Measurements from ENCODE around the gene ZKSCAN7.

The ZKSCAN7 gene

DNA sequence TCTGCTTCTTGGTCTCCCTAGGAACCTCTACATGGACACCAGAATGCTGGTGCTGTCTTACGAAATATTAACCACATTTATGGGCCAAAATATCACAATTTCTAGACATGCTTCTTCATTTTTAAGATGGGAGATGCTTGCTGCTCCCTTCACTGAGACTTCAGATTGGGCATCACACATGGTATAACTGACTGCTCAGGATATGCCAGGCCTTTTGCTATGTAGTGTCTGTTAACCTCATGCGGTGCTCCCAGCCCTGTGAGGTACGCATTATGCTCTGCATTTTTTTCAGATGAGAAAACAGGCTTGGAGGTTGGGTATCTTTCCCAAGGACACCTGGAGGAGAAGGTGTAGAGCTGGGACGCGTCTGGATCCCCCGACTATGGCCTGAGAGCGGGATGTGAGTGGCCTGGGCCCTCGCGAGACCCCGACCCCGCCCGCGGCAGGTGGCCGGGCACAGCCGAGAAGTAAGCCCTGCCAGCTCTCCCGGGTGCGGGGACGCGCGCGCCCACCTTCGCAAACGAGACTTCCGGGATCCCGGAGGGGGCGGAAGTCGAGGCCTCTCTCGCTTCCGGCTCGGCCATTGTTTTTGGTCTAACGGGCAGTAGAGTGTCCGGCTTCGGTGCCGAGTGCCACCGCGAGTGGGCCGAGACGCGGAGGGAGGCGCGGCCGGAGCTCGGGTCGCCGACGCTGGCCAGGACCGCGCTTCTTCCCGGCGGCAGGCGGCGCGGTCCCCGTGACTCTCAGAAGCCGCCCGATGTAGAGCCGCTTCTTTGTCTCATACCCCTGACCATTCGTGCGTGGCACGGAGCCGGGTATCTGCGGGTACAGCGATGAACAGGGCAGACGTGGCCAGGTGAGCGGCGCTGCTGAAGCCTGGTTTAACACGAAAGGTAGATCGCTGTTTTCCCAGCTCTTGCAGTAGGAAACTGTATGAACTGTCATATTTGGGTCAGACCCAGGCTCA is at the start of gene ZKSCAN7:
Gene ZKSCAN7 (plus strand): TSS at position 568 of the 967 bp plus-strand sequence. CDS start 1,855 bp downstream, outside the sequence.
- intact Hi-C loops (cut with micrococcal nuclease) = loop anchor here (2.0 kb wide), 1 partner anchor 78 kb away; the partner anchor contains the start of gene ZNF445
- Mint-ChIP-seq H3K4me3 (peak within 1 kb of the TSS; percentile 86), H3K9me3 (peaks cover 41% of the 10 kb centered on the region), H3K4me1 (ENCODE audit: low read depth) (peaks cover 12% of the 10 kb centered on the region), H3K27me3 (peaks cover 18% of the 10 kb centered on the region), H3K27ac (peak within 1 kb of the TSS; percentile 81), H3K36me3 (ENCODE audit: low read depth) (peaks cover 32% of the 10 kb centered on the region)

DNA sequence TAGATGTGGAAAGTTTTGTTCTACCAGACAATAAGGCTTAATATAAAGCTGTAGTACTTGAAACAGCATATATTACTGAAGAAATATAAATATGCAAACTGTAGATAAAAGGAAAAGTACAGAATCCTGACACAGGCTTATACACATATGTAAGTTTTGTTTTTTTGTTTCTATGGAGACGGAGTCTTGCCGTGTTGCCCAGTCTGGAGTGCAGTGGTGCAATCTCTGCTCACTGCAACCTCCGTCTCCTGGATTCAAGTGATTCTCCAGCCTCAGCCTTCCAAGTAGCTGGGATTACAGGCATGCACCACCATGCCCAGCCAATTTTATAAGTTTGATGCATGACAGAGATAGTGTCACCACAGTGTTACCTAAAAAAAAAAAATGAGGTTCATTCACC is 48.4 kb upstream of the ZKSCAN7 start:
- Mint-ChIP-seq H3K27ac (no peak overlapping the region), H3K4me3 (no peak overlapping the region), H3K4me1 (ENCODE audit: low read depth) (peaks cover 26% of the 10 kb centered on the region), H3K36me3 (ENCODE audit: low read depth) (peaks cover 53% of the 10 kb centered on the region), H3K9me3 (peaks cover 47% of the 10 kb centered on the region), H3K27me3 (no peaks in the 10 kb centered on the region)
- intact Hi-C loops (cut with micrococcal nuclease) = no loop called here

DNA sequence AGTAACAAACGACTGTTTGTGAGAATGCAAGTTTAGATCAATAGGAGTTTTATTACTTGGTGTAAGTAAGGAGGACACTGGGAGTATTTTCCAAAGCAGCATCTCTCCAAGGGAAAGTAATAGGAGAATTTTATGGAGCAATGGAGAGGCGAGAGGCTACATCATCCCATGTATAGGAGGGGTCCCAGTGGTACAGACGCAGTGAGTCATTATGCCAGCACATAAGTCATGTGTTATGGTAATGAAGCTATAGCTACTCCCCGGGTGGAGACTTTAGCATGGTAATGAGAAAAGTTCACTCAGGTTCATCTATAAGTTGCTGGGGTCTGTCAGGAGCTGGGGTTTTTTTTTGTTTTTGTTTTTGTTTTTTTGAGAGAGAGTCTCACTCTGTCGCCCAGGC is 48.0 kb upstream of the ZKSCAN7 start:
- no peak overlapping the region for H3K4me3 Mint-ChIP-seq
- H3K27ac Mint-ChIP-seq = no peak overlapping the region
- H3K9me3 Mint-ChIP-seq = peaks cover 43% of the 10 kb centered on the region
- H3K36me3 Mint-ChIP-seq (ENCODE audit: low read depth) = peaks cover 49% of the 10 kb centered on the region
- intact Hi-C loops (cut with micrococcal nuclease) = no loop called here
- peaks cover 30% of the 10 kb centered on the region for H3K4me1 Mint-ChIP-seq (ENCODE audit: low read depth)
- H3K27me3 Mint-ChIP-seq = peaks cover 2% of the 10 kb centered on the region

- intact Hi-C loops (cut with micrococcal nuclease) = no loop called here
- H3K4me1 Mint-ChIP-seq (ENCODE audit: low read depth) = peaks cover 26% of the 10 kb centered on the region
- H3K9me3 Mint-ChIP-seq = peaks cover 23% of the 10 kb centered on the region
- peak overlapping the region; percentile 97 for H3K27ac Mint-ChIP-seq
- peaks cover 30% of the 10 kb centered on the region for H3K36me3 Mint-ChIP-seq (ENCODE audit: low read depth)
- peak overlapping the region; percentile 91 for H3K4me3 Mint-ChIP-seq
- H3K27me3 Mint-ChIP-seq = peaks cover 3% of the 10 kb centered on the region
These were observed 45.5 kb upstream of the ZKSCAN7 start for GRCh38 chr3:44509393-44509921.

- peaks cover 3% of the 10 kb centered on the region for H3K27me3 Mint-ChIP-seq
- peak overlapping the region; percentile 91 for H3K4me3 Mint-ChIP-seq
- peaks cover 26% of the 10 kb centered on the region for H3K4me1 Mint-ChIP-seq (ENCODE audit: low read depth)
- intact Hi-C loops (cut with micrococcal nuclease) = loop anchor here (1.0 to 5.0 kb wide), 3 partner anchors 33 to 188 kb away; partner anchors contain the start of genes TCAIM and ZNF445
- H3K27ac Mint-ChIP-seq = peak overlapping the region; percentile 97
- peaks cover 22% of the 10 kb centered on the region for H3K9me3 Mint-ChIP-seq
- peaks cover 28% of the 10 kb centered on the region for H3K36me3 Mint-ChIP-seq (ENCODE audit: low read depth)
These were observed 45.0 kb upstream of the ZKSCAN7 start for GRCh38 chr3:44510000-44510368.

GRCh38 chr3:44511238-44511566 is 43.8 kb upstream of the ZKSCAN7 start:
- Mint-ChIP-seq H3K4me3 (peak overlapping the region; percentile 91), H3K27me3 (peaks cover 3% of the 10 kb centered on the region), H3K4me1 (ENCODE audit: low read depth) (peaks cover 26% of the 10 kb centered on the region), H3K36me3 (ENCODE audit: low read depth) (peaks cover 16% of the 10 kb centered on the region), H3K27ac (peak overlapping the region; percentile 97), H3K9me3 (peaks cover 10% of the 10 kb centered on the region)
- intact Hi-C loops (cut with micrococcal nuclease) = loop anchor here (5.0 kb wide), 2 partner anchors 174 to 189 kb away; partner anchors contain the start of gene TCAIM

GRCh38 chr3:44513513-44513912 is 41.5 kb upstream of the ZKSCAN7 start:
- intact Hi-C loops (cut with micrococcal nuclease) = loop anchor here (5.0 kb wide), 2 partner anchors 176 to 191 kb away; partner anchors contain the start of gene TCAIM
- Mint-ChIP-seq H3K4me3 (no peak overlapping the region), H3K4me1 (ENCODE audit: low read depth) (peaks cover 24% of the 10 kb centered on the region), H3K36me3 (ENCODE audit: low read depth) (peaks cover 6% of the 10 kb centered on the region), H3K9me3 (no peaks in the 10 kb centered on the region), H3K27ac (no peak overlapping the region), H3K27me3 (peaks cover 3% of the 10 kb centered on the region)

- H3K4me1 Mint-ChIP-seq (ENCODE audit: low read depth) = peaks cover 17% of the 10 kb centered on the region
- H3K36me3 Mint-ChIP-seq (ENCODE audit: low read depth) = no peaks in the 10 kb centered on the region
- H3K27me3 Mint-ChIP-seq = peaks cover 4% of the 10 kb centered on the region
- H3K4me3 Mint-ChIP-seq = no peak overlapping the region
- no peak overlapping the region for H3K27ac Mint-ChIP-seq
- H3K9me3 Mint-ChIP-seq = no peaks in the 10 kb centered on the region
- intact Hi-C loops (cut with micrococcal nuclease) = no loop called here
These were observed 38.8 kb upstream of the ZKSCAN7 start for GRCh38 chr3:44516230-44516629.

GRCh38 chr3:44518782-44519156 is 36.2 kb upstream of the ZKSCAN7 start:
- Mint-ChIP-seq H3K4me1 (ENCODE audit: low read depth) (peaks cover 8% of the 10 kb centered on the region), H3K4me3 (no peak overlapping the region), H3K36me3 (ENCODE audit: low read depth) (no peaks in the 10 kb centered on the region), H3K27ac (no peak overlapping the region), H3K27me3 (peaks cover 5% of the 10 kb centered on the region), H3K9me3 (no peaks in the 10 kb centered on the region)
- intact Hi-C loops (cut with micrococcal nuclease) = no loop called here

GRCh38 chr3:44521721-44522120 is 33.3 kb upstream of the ZKSCAN7 start:
- H3K27ac Mint-ChIP-seq = no peak overlapping the region
- intact Hi-C loops (cut with micrococcal nuclease) = no loop called here
- peaks cover 8% of the 10 kb centered on the region for H3K4me1 Mint-ChIP-seq (ENCODE audit: low read depth)
- H3K27me3 Mint-ChIP-seq = peaks cover 5% of the 10 kb centered on the region
- H3K4me3 Mint-ChIP-seq = no peak overlapping the region
- no peaks in the 10 kb centered on the region for H3K36me3 Mint-ChIP-seq (ENCODE audit: low read depth)
- H3K9me3 Mint-ChIP-seq = no peaks in the 10 kb centered on the region

- Mint-ChIP-seq H3K4me1 (ENCODE audit: low read depth) (peaks cover 8% of the 10 kb centered on the region), H3K27me3 (peaks cover 5% of the 10 kb centered on the region), H3K36me3 (ENCODE audit: low read depth) (no peaks in the 10 kb centered on the region), H3K9me3 (no peaks in the 10 kb centered on the region), H3K4me3 (no peak overlapping the region), H3K27ac (no peak overlapping the region)
- intact Hi-C loops (cut with micrococcal nuclease) = no loop called here
These were observed 32.5 kb upstream of the ZKSCAN7 start for GRCh38 chr3:44522494-44522933.

DNA sequence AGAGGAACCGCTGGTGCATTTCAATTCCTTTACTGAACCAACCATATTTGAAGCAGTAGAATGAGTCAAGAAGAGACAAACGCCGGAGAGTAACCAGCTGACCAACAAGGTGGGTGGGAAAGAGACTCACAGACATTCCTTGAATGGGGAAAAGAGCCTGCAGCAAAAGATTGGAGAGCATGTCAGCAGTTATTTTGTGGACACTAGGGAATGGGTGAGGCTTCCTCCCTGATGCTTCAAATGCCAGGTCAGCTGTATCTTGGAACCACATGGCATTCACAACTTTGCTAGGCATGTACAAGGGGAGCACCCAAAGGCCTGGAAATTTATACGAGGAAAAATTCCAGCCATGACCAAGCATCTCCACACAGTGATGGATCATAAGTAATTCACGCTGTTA is 29.9 kb upstream of the ZKSCAN7 start:
- H3K4me3 Mint-ChIP-seq = no peak overlapping the region
- H3K4me1 Mint-ChIP-seq (ENCODE audit: low read depth) = no peaks in the 10 kb centered on the region
- no peaks in the 10 kb centered on the region for H3K9me3 Mint-ChIP-seq
- no peak overlapping the region for H3K27ac Mint-ChIP-seq
- no peaks in the 10 kb centered on the region for H3K36me3 Mint-ChIP-seq (ENCODE audit: low read depth)
- intact Hi-C loops (cut with micrococcal nuclease) = no loop called here
- peaks cover 6% of the 10 kb centered on the region for H3K27me3 Mint-ChIP-seq

GRCh38 chr3:44529927-44530326 is 25.1 kb upstream of the ZKSCAN7 start:
- Mint-ChIP-seq H3K27ac (no peak overlapping the region), H3K27me3 (peaks cover 4% of the 10 kb centered on the region), H3K4me1 (ENCODE audit: low read depth) (no peaks in the 10 kb centered on the region), H3K9me3 (no peaks in the 10 kb centered on the region), H3K36me3 (ENCODE audit: low read depth) (no peaks in the 10 kb centered on the region), H3K4me3 (no peak overlapping the region)
- intact Hi-C loops (cut with micrococcal nuclease) = loop anchor here (5.0 kb wide), 1 partner anchor 452 kb away; no protein-coding TSS in a partner anchor

DNA sequence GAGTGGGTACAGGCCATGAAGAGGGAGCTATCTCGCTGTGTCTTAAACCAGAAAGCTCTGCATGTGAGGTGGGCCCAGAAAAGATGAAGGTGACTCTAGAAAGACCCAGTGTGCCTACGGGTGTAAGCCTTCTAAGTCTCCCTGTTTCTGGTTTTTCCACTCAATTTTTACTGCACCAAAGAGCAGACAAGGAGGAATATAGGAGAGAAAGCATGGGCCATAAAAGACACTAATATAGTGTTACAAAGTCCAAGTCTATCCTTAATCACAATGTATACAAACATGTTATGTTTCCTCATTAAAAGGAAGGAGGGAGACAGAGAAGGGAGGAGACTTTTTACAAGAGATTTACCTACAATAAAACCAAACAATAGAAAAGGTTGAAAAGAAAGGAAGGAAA is 24.1 kb upstream of the ZKSCAN7 start:
- Mint-ChIP-seq H3K27me3 (peaks cover 4% of the 10 kb centered on the region), H3K36me3 (ENCODE audit: low read depth) (no peaks in the 10 kb centered on the region), H3K9me3 (no peaks in the 10 kb centered on the region), H3K4me3 (no peak overlapping the region), H3K4me1 (ENCODE audit: low read depth) (no peaks in the 10 kb centered on the region), H3K27ac (no peak overlapping the region)
- intact Hi-C loops (cut with micrococcal nuclease) = loop anchor here (5.0 kb wide), 1 partner anchor 451 kb away; no protein-coding TSS in a partner anchor
